ENCODE measurements around the gene ETNPPL. TPM values are rescaled to one million over a fixed set of nuclear protein-coding genes. Genes with fewer than 3 reads are reported as not detected.

Gene ETNPPL
- total RNA-seq, 4 donors from 2014 or later, result 0.96 TPM; not detected in 3

GRCh38 chr4:108693211-108693610 is 69.6 kb downstream of the ETNPPL start:
- no peak for TF ChIP-seq CTCF (IDR thresholded peaks at IDR 0.05)
- ATAC-seq (ENCODE audit: low FRiP score) (no peak), DNase-seq (ENCODE audit: low spot score) (no peak)

Other genes with a start within 250 kb of the ETNPPL start
- 1,000 to 10,000 TPM in 1 of 4 donors, 100 to 1,000 TPM in 3; 660 to 1,252 (median 881) TPM for gene RPL34, start 142.5 kb downstream of the ETNPPL start, total RNA-seq
- 10 to 100 TPM; 50.6 to 79.0 (median 74.8) TPM for gene OSTC, start 112.5 kb downstream of the ETNPPL start, total RNA-seq